WTC11 (cell line): ENCODE measurements around the gene VSIG10.

Source experiments
- CTCF ChIP-seq: fragments of 200-600 bp; IDR thresholded peaks from 2 replicates; pipeline ENCODE4 v1.8.0; 2022; ENCODE audit warnings: antibody characterized with exemption
- E2F1 ChIP-seq: sonication (generic); formaldehyde crosslinking; IDR thresholded peaks from 2 replicates; pipeline ENCODE4 v1.8.0; 2022; ENCODE audit warnings: mild to moderate bottlenecking, missing genetic modification reagents
- ESRRA ChIP-seq: sonication (generic); formaldehyde crosslinking; IDR thresholded peaks from 2 replicates; pipeline ENCODE4 v1.8.1; 2022; ENCODE audit warnings: mild to moderate bottlenecking, missing genetic modification reagents, borderline replicate concordance
- FOXP1 ChIP-seq: sonication (generic); formaldehyde crosslinking; IDR thresholded peaks from 2 replicates; pipeline ENCODE4 v1.8.0; 2022; ENCODE audit warnings: missing genetic modification reagents, mild to moderate bottlenecking, moderate library complexity, borderline replicate concordance
- JUN ChIP-seq: sonication (generic); formaldehyde crosslinking; IDR thresholded peaks from 2 replicates; pipeline ENCODE4 v1.8.0; 2023; ENCODE audit warnings: mild to moderate bottlenecking, missing genetic modification reagents
- MAX ChIP-seq: sonication (generic); formaldehyde crosslinking; IDR thresholded peaks from 2 replicates; pipeline ENCODE4 v1.8.0; 2022; ENCODE audit warnings: mild to moderate bottlenecking, missing genetic modification reagents
- NFATC4 ChIP-seq: fragments of 250-450 bp; sonication (Bioruptor Pico); IDR thresholded peaks from 2 replicates; pipeline ENCODE4 v1.9.0; 2021; ENCODE audit warnings: mild to moderate bottlenecking
- NR1H2 ChIP-seq: sonication (generic); formaldehyde crosslinking; IDR thresholded peaks from 2 replicates; pipeline ENCODE4 v1.9.0; 2021; ENCODE audit warnings: mild to moderate bottlenecking, moderate library complexity, missing genetic modification reagents
- STAT6 ChIP-seq: sonication (generic); formaldehyde crosslinking; conservative IDR thresholded peaks from 2 replicates; pipeline ENCODE4 v1.8.1; 2023; ENCODE audit warnings: mild to moderate bottlenecking, low read depth, missing genetic modification reagents, moderate library complexity
- ZNF121 ChIP-seq: sonication (generic); formaldehyde crosslinking; IDR thresholded peaks from 2 replicates; pipeline ENCODE4 v1.8.0; 2023; ENCODE audit warnings: missing genetic modification reagents
- ZNF232 ChIP-seq: sonication (generic); formaldehyde crosslinking; IDR thresholded peaks from 2 replicates; pipeline ENCODE4 v1.8.0; 2022; ENCODE audit warnings: mild to moderate bottlenecking, missing genetic modification reagents
- ZNF281 ChIP-seq: sonication (generic); formaldehyde crosslinking; IDR thresholded peaks from 2 replicates; pipeline ENCODE4 v1.8.0; 2023; ENCODE audit warnings: mild to moderate bottlenecking, missing genetic modification reagents

- TF ChIP-seq CTCF (no peak), E2F1 (no peak), STAT6 (CRISPR knock-in tag) (no peak), ZNF281 (no peak), ESRRA (CRISPR knock-in tag) (no peak), FOXP1 (CRISPR knock-in tag) (no peak), JUN (no peak), MAX (no peak), ZNF232 (CRISPR knock-in tag) (no peak), NFATC4 (CRISPR knock-in tag) (no peak), ZNF121 (CRISPR knock-in tag) (peak; percentile 79), NR1H2 (no peak)
These were observed 18.5 kb upstream of the VSIG10 start for GRCh38 chr12:118122264-118122663.
